GM21576 (cell line): Measurements from ENCODE around the gene ARID3B.
"Not testable (repeated sequence)": the region's sequence is repeated elsewhere in the genome, so short reads cannot be mapped to it uniquely, and the experiment has no call there.

Source experiments
- ATAC-seq: cut with Tn5 transposase; IDR thresholded peaks from one replicate; pipeline ENCODE4 v1.9.1; 2021; ENCODE audit warnings: mild to moderate bottlenecking, moderate library complexity; ENCODE audit not compliant: unreplicated experiment

ARID3B gene

GRCh38 chr15:74564182-74564581 is 23.2 kb downstream of the ARID3B start:
- no peak for ATAC-seq

- ATAC-seq, result no peak
These were observed 24.5 kb downstream of the ARID3B start for GRCh38 chr15:74565381-74566085.

DNA sequence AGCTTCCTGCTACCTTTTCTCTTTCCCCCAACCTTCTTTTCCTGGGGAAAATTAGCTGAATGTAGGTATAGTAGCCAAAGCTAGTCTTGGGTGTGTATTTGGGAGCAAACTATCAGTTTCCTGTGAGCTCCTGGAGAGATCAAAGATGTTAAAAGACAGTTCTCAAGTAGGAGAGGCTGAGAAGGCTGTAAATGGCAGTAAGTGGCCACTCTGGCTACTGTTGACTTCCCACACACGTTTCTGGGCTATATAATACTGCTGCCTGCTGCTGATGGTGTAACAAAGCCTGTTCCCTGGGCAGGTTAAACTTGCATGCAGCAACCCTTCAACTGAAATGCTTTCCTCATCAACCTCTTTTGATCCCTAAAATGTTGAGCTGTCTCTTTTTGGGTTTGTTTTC is 27.6 kb downstream of the ARID3B start:
- no peak for ATAC-seq

DNA sequence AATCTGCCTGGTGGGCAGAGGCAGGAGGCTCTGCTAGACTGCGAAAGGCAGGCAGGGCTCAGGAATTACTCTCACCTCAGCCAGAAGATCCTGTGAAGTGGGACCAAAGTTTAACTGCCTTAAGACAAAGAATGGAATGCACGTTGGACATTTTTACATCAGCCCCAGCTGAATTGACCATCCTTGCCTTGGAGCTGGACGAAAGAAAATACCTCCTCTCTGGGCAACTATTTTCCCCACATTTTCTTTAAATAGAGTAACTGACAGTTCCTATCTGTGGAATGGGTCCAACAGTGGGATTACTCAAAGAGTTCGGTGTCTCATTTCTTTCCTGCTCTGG is 28.7 kb downstream of the ARID3B start:
- ATAC-seq, result no peak

DNA sequence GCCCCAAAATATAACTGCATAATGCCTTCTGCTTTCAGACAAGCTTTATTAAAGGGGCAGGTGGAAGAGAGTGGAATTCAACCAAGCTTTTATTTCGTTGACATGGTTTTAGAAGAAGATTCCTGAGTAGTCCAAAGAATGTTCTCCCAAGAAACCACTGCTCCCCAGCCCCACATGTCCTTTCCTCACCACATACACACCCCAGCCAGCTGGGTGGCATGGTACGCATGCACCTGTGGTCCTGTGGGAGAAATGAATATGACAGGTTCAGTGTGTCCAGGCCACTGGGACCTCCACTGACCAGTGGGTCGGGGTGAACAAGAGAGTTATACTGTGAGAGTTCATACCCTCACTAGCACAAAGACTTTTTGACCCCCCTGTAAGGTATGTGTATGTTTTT is 30.2 kb downstream of the ARID3B start:
- no peak for ATAC-seq

DNA sequence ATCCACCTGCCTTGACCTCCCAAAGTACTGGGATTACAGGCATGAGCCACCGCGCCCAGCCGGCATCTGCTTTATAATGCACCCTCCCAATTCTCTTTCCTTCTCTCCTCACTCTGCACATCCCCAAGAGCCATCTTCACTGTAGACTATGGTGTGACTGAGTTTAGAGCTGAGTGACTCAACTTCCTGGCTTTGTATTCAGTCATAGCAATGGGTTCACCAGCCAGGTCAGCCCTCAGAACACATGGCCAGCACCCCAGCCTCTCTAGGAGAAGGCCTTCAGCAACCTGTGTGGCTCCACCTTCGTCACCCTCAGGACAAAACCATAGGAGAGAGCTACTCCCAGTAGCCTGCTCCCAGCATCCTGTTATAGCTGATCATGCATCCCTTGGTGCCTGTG is 33.0 kb downstream of the ARID3B start:
- ATAC-seq, result no peak

DNA sequence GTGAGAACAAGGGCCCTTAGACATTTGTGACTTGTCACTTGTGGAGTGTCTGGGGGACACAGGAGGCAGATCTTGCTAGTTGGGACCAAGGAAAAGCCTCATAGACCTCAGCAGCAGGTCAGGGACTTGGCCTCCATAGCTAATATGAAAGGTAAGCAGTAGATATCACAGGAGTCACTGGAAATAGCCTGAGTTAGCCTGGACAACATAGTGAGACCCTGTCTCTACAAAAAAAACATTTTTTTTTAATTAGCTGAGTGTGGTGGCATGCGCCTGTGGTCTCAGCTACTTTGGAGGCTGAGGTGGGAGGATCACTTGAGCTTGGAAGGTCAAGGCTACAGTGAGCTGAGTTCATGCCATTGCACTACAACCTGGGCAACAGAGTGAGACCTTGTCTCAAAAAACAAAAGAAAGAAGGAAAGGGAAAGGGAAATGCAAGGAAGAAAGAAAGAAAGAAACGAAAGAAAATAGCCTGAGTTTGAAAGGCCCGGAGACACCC is 37.5 kb downstream of the ARID3B start:
- no peak for ATAC-seq

- no peak for ATAC-seq
These were observed 38.0 kb downstream of the ARID3B start for GRCh38 chr15:74579001-74579400.

- ATAC-seq, result no peak
These were observed 39.7 kb downstream of the ARID3B start for GRCh38 chr15:74580538-74581350.

GRCh38 chr15:74584204-74584603 is 43.2 kb downstream of the ARID3B start:
- no peak for ATAC-seq

DNA sequence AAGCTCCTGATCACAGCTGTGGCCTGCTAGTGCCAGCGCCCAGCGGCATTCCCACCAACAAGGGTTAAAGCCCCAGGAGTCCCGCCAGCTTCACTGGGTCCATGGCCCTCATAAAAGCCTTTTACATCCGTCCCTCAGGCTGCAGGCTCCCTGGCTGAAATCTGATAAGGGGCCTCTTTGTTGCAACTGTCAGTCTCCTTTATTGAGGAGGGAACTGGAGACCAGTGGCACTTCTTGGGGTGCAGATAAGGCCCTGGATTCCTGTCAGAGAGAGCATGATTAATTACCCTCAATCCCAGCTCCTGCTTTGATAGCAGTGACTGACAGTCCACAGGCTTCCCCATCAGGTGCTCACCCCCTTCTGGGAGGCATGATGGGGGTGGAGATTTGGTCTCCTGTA is 43.8 kb downstream of the ARID3B start:
- no peak for ATAC-seq

DNA sequence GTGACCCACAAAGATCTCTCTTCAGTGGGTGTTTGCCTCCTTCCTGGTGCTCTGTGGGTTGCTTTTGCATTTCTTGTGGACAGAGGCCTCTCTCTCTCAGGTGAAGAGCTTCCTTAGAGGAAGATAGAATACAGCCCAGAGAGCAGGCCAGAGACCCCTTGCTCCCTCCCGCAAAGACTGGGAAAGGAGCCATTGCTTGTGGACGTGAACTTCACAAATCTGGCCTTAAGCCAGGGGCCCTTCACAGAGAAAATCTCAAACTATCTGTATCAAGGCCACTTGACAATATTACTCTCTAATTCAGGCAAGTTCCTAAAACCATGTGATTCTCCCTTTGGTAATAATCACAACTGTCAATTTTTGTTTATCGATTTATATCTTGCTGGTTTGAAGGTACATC is 44.2 kb downstream of the ARID3B start:
- ATAC-seq, result no peak

DNA sequence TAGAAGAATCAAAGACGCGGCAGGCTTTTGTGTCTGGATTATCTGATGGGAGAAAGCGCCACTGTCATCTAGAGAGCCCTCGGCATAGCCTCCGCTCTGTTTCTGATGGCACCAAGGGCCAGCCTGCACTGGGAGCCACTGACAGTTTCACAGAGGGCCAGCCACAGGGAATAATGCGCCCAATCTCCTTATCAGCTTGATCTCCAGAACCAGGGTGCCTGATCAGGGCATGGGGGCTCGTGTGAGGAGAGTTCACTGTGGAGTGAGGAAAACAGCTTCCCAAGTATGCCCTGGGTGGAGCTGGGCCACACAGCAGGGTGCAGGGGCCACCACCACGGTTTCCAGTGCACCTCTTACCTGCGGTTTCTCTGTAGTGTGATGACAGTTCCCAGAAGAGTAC is 44.8 kb downstream of the ARID3B start:
- no peak for ATAC-seq

DNA sequence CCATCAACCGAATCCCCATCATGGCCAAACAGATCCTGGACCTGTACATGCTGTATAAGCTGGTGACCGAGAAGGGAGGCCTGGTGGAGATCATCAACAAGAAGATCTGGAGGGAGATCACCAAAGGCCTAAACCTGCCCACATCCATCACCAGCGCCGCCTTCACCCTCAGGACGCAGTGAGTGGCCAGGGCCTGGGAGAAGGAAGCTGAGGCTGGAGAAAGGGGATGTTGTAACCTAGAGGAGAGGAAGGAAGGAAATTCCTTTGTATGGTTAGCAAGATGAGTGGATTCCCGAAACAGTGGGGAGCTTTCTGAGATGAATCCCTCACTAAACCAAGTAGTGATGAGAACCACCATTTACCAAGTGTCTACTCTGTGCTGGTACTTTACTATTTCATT is 48.8 kb downstream of the ARID3B start:
- ATAC-seq, result no peak

GRCh38 chr15:74592222-74592621 is 51.2 kb downstream of the ARID3B start:
- ATAC-seq, result no peak

DNA sequence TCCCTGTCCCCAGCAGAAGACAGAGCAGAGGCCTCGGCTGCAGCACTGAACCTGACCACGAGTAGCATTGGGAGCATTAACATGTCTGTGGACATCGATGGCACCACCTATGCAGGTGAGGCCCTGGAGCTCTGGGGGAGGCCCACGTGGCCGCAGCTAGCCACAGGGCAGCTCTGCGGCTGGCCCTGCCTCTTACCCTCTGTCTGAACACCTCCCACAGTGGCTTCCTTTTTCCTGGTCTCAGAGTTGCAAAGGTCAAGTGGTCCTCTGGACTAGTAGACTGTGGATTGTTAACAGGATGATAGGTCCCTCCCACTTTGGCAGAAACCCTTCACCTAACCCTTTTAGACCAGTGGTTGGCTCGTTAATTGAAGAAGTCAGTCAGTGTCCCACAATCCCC is 52.1 kb downstream of the ARID3B start:
- no peak for ATAC-seq

DNA sequence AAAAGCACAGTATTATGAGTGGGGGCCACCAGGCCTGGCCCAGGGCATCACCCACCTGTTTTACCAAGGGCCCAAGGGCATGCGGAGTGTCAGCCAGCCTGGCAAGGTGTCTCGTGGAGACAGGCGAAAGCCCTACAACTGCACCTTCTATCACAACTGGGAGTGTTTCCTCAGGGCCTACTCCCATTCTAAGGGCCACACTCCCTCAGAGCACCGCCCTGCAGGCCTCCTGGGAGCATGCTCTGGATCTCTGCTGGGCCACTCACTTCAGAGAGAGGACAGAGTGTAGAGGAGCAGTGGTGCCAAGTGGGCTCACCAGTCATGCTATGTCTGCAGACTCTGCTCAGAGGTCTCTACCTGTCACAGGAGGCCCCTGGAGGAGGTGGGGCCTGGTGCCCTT is 53.4 kb downstream of the ARID3B start:
- ATAC-seq, result no peak

DNA sequence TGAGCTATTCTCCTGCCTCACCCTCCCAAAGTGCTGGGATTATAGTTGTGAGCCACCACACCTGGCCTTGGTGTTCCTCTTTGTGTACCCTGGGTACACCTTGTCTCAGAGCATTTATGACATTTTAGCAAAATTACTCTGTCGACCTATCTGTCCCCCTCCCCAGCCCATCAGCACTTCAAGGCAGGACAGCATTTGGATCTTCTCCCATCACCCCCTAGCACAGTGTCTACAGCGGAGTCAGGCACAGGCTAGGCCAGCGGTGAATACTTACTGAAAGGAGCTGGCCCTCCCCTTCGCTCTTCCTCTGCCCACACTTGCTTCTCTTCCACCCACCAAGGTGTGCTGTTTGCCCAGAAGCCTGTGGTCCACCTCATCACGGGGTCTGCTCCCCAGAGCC is 54.3 kb downstream of the ARID3B start:
- ATAC-seq, result no peak

GRCh38 chr15:74596736-74597135 is 55.7 kb downstream of the ARID3B start:
- ATAC-seq, result not testable (repeated sequence)

- not testable (repeated sequence) for ATAC-seq
These were observed 56.2 kb downstream of the ARID3B start for GRCh38 chr15:74597146-74597705.

- peak; percentile 93 for ATAC-seq
These were observed 57.3 kb downstream of the ARID3B start for GRCh38 chr15:74598126-74598842.
